Chondrocyte (in vitro differentiated cells): ENCODE data around the gene KIRREL3. TPM values are rescaled to one million over a fixed set of nuclear protein-coding genes. Genes with fewer than 3 reads are reported as not detected.

Experiments used
- DNase-seq: peaks from one replicate; pipeline ENCODE4 v3.0.0; 2021; ENCODE audit warnings: mixed read lengths, low spot score
- H3K27ac Mint-ChIP-seq: one replicate; pipeline ENCODE4 v1.8.0; 2021; ENCODE audit warnings: mild to moderate bottlenecking, moderate library complexity, mixed read lengths; ENCODE audit not compliant: unreplicated experiment
- H3K27me3 Mint-ChIP-seq: 2 replicates; pipeline ENCODE4 v1.8.0; 2021; ENCODE audit warnings: low read depth, mixed read lengths
- H3K36me3 Mint-ChIP-seq: 2 replicates; pipeline ENCODE4 v1.8.0; 2021; ENCODE audit warnings: low read depth, mixed read lengths
- H3K4me1 Mint-ChIP-seq: 2 replicates; pipeline ENCODE4 v1.8.0; 2021; ENCODE audit warnings: low read depth, mild to moderate bottlenecking, mixed read lengths
- H3K4me3 Mint-ChIP-seq: one replicate; pipeline ENCODE4 v1.8.0; 2021; ENCODE audit warnings: mild to moderate bottlenecking, moderate library complexity, mixed read lengths; ENCODE audit not compliant: unreplicated experiment
- H3K9me3 Mint-ChIP-seq: 2 replicates; pipeline ENCODE4 v1.8.0; 2021; ENCODE audit warnings: low read depth, mixed read lengths
- CTCF ChIP-seq: fragments of 200-600 bp; sonication (generic); IDR thresholded peaks from 2 replicates; pipeline ENCODE4 v1.5.0; 2021; ENCODE audit warnings: antibody characterized with exemption, mild to moderate bottlenecking, moderate library complexity
- total RNA-seq: library from RNA; stranded (reverse); gene quantifications from 3 replicates; pipeline ENCODE4 v1.2.1, GENCODE V29; 2021

The KIRREL3 gene
- total RNA-seq, 1 donor from 2014 or later, result 1.2 TPM

GRCh38 chr11:126480410-126481302 lies 519.9 kb downstream of the KIRREL3 start:
- peaks cover 5% of the 10 kb centered on the region for H3K4me1 Mint-ChIP-seq

GRCh38 chr11:126480015-126480409 lies 520.6 kb downstream of the KIRREL3 start:
- no peak for TF ChIP-seq CTCF
- H3K27me3 Mint-ChIP-seq, result peaks cover 2% of the 10 kb centered on the region
- no peak overlapping the region for H3K4me3 Mint-ChIP-seq
- no peaks in the 10 kb centered on the region for H3K36me3 Mint-ChIP-seq
- no peaks in the 10 kb centered on the region for H3K9me3 Mint-ChIP-seq
- DNase-seq, result peak; percentile 38
- no peak overlapping the region for H3K27ac Mint-ChIP-seq
- peaks cover 8% of the 10 kb centered on the region for H3K4me1 Mint-ChIP-seq

More at GRCh38 chr11:126480410-126481302, 519.9 kb downstream of the KIRREL3 start:
- no peaks in the 10 kb centered on the region for H3K36me3 Mint-ChIP-seq
- peak overlapping the region; percentile 54 for H3K4me3 Mint-ChIP-seq
- peaks cover 2% of the 10 kb centered on the region for H3K27me3 Mint-ChIP-seq
- no peaks in the 10 kb centered on the region for H3K9me3 Mint-ChIP-seq
- peak overlapping the region; percentile 83 for H3K27ac Mint-ChIP-seq
- DNase-seq, result no peak
- peak; percentile 96 for TF ChIP-seq CTCF

- H3K36me3 Mint-ChIP-seq, result no peaks in the 10 kb centered on the region
- peaks cover 8% of the 10 kb centered on the region for H3K4me1 Mint-ChIP-seq
- no peaks in the 10 kb centered on the region for H3K9me3 Mint-ChIP-seq
- no peak overlapping the region for H3K4me3 Mint-ChIP-seq
- no peak for TF ChIP-seq CTCF
- H3K27me3 Mint-ChIP-seq, result peaks cover 2% of the 10 kb centered on the region
- no peak overlapping the region for H3K27ac Mint-ChIP-seq
- DNase-seq, result peak; percentile 57
Observed at GRCh38 chr11:126479178-126479930, 521.2 kb downstream of the KIRREL3 start.

DNA sequence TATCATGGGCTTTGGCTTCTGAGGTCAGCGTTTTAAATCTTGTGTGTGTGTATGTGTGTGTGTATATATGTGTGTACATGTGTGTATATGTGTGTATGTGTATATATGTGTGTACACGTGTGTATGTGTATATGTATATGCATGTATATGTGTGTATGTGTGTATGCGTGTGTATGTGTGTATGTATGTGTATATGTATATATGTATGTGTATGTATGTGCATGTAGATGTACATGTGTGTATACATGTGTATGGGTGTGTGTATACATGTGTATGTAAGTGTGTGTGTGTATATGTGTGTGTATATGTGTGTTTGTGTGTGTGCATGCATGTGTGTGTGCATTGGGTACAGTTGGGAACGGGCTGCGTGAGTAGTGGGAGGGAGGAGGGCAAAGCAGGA lies 522.1 kb downstream of the KIRREL3 start:
- no peaks in the 10 kb centered on the region for H3K36me3 Mint-ChIP-seq
- no peak for TF ChIP-seq CTCF
- peaks cover 2% of the 10 kb centered on the region for H3K27me3 Mint-ChIP-seq
- no peak overlapping the region for H3K27ac Mint-ChIP-seq
- H3K9me3 Mint-ChIP-seq, result no peaks in the 10 kb centered on the region
- no peak overlapping the region for H3K4me3 Mint-ChIP-seq
- H3K4me1 Mint-ChIP-seq, result peaks cover 8% of the 10 kb centered on the region
- DNase-seq, result no peak

- Mint-ChIP-seq H3K4me3 (no peak overlapping the region), H3K9me3 (no peaks in the 10 kb centered on the region), H3K4me1 (peaks cover 8% of the 10 kb centered on the region), H3K27ac (no peak overlapping the region), H3K27me3 (peaks cover 2% of the 10 kb centered on the region), H3K36me3 (no peaks in the 10 kb centered on the region)
- TF ChIP-seq CTCF, result no peak
- no peak for DNase-seq
Observed at GRCh38 chr11:126477535-126478305, 522.9 kb downstream of the KIRREL3 start.
